PC-9 (cell line): ENCODE results near the gene ZNF423.

Experiments
- EZH2 ChIP-seq: fragments of 200-600 bp; sonication (generic); IDR thresholded peaks from 2 replicates; pipeline ENCODE4 v1.8.0; 2017; ENCODE audit warnings: antibody characterized with exemption, low read depth
- TF ChIP-seq, protein P1 (sequence below): fragments of 200-600 bp; sonication (generic); conservative IDR thresholded peaks from 2 replicates; pipeline ENCODE4 v1.6.1; 2017; ENCODE audit warnings: mixed run types, antibody characterized with exemption, mild to moderate bottlenecking, moderate library complexity

DNA sequence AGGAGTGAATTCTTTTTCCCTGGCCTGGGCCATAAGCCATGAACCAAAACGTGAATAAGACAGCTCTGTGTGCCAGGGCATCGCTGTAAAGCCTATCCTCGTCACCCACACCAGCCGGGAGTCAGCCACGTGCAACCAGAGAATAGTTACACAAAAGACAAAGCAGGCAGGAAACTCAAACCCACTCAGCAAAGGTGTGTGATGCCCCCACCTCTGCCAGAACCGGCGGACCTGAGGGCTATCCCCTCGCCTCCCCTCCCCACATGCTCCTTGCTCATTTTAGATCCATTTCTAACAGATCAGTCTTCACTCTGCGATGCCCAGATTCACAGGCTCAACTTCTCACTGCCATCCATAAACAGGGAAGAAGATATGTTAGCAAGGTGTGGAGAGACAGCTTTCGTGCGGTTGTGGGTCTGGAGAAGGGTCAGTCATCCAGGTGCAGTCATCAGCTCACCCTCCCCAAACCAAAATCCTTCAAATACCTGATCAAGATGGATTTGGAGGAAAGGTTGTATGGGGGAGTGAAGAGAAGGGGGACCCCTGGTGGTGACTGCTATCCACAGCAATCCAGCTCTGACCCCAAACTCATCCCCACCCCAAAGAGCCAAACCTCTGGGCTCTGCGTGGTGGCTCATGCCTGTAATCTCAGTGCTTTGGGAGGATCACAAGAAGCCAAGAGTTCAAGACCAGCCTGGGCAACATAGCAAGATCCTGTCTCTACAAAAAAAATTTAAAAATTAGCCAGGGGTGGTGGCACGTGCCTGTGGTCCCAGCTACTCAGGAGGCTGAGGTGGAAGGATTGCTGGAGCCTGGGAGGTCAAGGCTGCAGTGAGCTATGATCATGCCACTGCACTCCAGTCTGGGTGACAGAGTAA is 263.1 kb downstream of the ZNF423 start:
- TF ChIP-seq, protein P1, sequence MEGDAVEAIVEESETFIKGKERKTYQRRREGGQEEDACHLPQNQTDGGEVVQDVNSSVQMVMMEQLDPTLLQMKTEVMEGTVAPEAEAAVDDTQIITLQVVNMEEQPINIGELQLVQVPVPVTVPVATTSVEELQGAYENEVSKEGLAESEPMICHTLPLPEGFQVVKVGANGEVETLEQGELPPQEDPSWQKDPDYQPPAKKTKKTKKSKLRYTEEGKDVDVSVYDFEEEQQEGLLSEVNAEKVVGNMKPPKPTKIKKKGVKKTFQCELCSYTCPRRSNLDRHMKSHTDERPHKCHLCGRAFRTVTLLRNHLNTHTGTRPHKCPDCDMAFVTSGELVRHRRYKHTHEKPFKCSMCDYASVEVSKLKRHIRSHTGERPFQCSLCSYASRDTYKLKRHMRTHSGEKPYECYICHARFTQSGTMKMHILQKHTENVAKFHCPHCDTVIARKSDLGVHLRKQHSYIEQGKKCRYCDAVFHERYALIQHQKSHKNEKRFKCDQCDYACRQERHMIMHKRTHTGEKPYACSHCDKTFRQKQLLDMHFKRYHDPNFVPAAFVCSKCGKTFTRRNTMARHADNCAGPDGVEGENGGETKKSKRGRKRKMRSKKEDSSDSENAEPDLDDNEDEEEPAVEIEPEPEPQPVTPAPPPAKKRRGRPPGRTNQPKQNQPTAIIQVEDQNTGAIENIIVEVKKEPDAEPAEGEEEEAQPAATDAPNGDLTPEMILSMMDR, result peak; percentile 69
- no peak for TF ChIP-seq EZH2
